Upper lobe of left lung (tissue), 6 donors: ENCODE results near the gene ZXDC. TPM values are rescaled to one million over a fixed set of nuclear protein-coding genes. Genes with fewer than 3 reads are reported as not detected.

Experiments
- ATAC-seq, 2 donors: fragments of 200-7000 bp; cut with Tn5 transposase; one replicate each; pipeline ENCODE4 v1.9.1; 2022; ENCODE audit warnings: mild to moderate bottlenecking in 2 of 2, moderate library complexity in 2 of 2; ENCODE audit not compliant: low FRiP score in 2 of 2
- DNase-seq, 2 donors: peaks; one replicate each; pipeline ENCODE4 v3.0.0-alpha.2; 2019 to 2020
- H3K27ac ChIP-seq, 4 donors: fragments of 200-600 bp; sonication (generic); one replicate each; pipeline ENCODE4 v1.5.1; 2016 to 2019
- H3K27me3 ChIP-seq, 4 donors: fragments of 200-600 bp; sonication (generic); one replicate each; pipeline ENCODE4 v1.5.1; 2017 to 2019
- H3K36me3 ChIP-seq, 4 donors: fragments of 200-600 bp; sonication (generic); one replicate each; pipeline ENCODE4 v1.5.1; 2016 to 2019
- H3K4me1 ChIP-seq, 4 donors: fragments of 200-600 bp; sonication (generic); one replicate each; pipeline ENCODE4 v1.5.1; 2018 to 2019
- H3K4me3 ChIP-seq, 4 donors: fragments of 200-600 bp; sonication (generic); one replicate each; pipeline ENCODE4 v1.5.1; 2017 to 2019; ENCODE audit warnings: mild to moderate bottlenecking in 2 of 4, moderate library complexity in 1 of 4
- H3K9me3 ChIP-seq, 4 donors: fragments of 200-600 bp; sonication (generic); one replicate each; pipeline ENCODE4 v1.5.1; 2018 to 2019
- CTCF ChIP-seq, 6 experiments: fragments of 450-650 bp in 4 of 6; fragments of 200-600 bp in 2 of 6; sonication (generic) in 2 of 6; IDR thresholded peaks; one replicate each; pipeline ENCODE4 v1.5.1; 2016 to 2019; ENCODE audit warnings: antibody characterized with exemption in 6 of 6
- EP300 ChIP-seq, 4 donors: sonication (generic); formaldehyde crosslinking; IDR thresholded peaks; one replicate each; pipeline ENCODE4 v1.5.1; 2017; ENCODE audit warnings: antibody characterized with exemption in 4 of 4, control low read depth in 2 of 4
- POLR2A ChIP-seq, 4 donors: fragments of 450-650 bp; IDR thresholded peaks; one replicate each; pipeline ENCODE4 v1.5.1; 2016 to 2017; ENCODE audit warnings: antibody characterized with exemption in 4 of 4, mild to moderate bottlenecking in 2 of 4
- POLR2AphosphoS5 ChIP-seq, 2 donors: sonication (generic); formaldehyde crosslinking; IDR thresholded peaks; one replicate each; pipeline ENCODE4 v1.5.1; 2017; ENCODE audit warnings: antibody characterized with exemption in 2 of 2
- WGBS, 2 donors: methylation state at CpG; one replicate each; pipeline ENCODE4 v1.1.5; 2017 to 2018; 5-methylcytosine and 5-hydroxymethylcytosine counted together
- total RNA-seq, 6 donors: library from RNA; depleted of rRNA in 4 of 6; stranded (reverse); fragments of >200 nt in 4 of 6; gene quantifications; one replicate each; pipeline versions ENCODE4 v1.1.0 to v1.2.1, GENCODE V29; 2016 to 2021
- donor health status: DM: no; HTN: no; CAD: no; lungs with moderate emphysema.
- donor health status: DM: no; HTN: yes; CAD: no; lungs with severe emphysema.

ZXDC gene
- total RNA-seq, 6 donors from 2014 or later: 35.9 to 112 (median 53.5) TPM

- TF ChIP-seq POLR2A (IDR thresholded peaks at IDR 0.05) (no peak), EP300 (IDR thresholded peaks at IDR 0.05) (no peak), CTCF (IDR thresholded peaks at IDR 0.05) (no peak), POLR2AphosphoS5 (IDR thresholded peaks at IDR 0.05) (no peak)
- Histone ChIP-seq H3K4me3 (no peak overlapping the region), H3K27ac (no peak overlapping the region), H3K9me3 (no peaks in the 10 kb centered on the region), H3K36me3 (peaks cover 7 to 70% (median 48%) of the 10 kb centered on the region in 4 donors), H3K4me1 (peaks cover 0 to 10% (median 0%) of the 10 kb centered on the region in 4 donors), H3K27me3 (no peaks in the 10 kb centered on the region)
- no peak for ATAC-seq
- no peak for DNase-seq
- 83 to 86% methylated on average over 9 of the region's 9 CpGs for WGBS, 2 donors
Observed at GRCh38 chr3:126450219-126450618, 25.5 kb downstream of the ZXDC start.

GRCh38 chr3:126449621-126450051, 26.1 kb downstream of the ZXDC start:
- Histone ChIP-seq H3K36me3 (peaks cover 7 to 64% (median 46%) of the 10 kb centered on the region in 4 donors), H3K27ac (no peak overlapping the region), H3K27me3 (no peaks in the 10 kb centered on the region), H3K4me1 (peaks cover 0 to 5% (median 0%) of the 10 kb centered on the region in 4 donors), H3K4me3 (no peak overlapping the region), H3K9me3 (no peaks in the 10 kb centered on the region)
- no peak for TF ChIP-seq POLR2AphosphoS5 (IDR thresholded peaks at IDR 0.05)
- TF ChIP-seq EP300 (IDR thresholded peaks at IDR 0.05): no peak
- no peak for TF ChIP-seq CTCF (IDR thresholded peaks at IDR 0.05)
- no peak for TF ChIP-seq POLR2A (IDR thresholded peaks at IDR 0.05)
- WGBS, 2 donors: 89 to 92% methylated on average over 11 of the region's 11 CpGs
- no peak for ATAC-seq
- no peak for DNase-seq

GRCh38 chr3:126448893-126449180, 26.9 kb downstream of the ZXDC start:
- no peak overlapping the region for H3K27ac ChIP-seq
- no peaks in the 10 kb centered on the region for H3K9me3 ChIP-seq
- H3K36me3 ChIP-seq: peaks cover 7 to 60% (median 46%) of the 10 kb centered on the region in 4 donors
- WGBS, 2 donors: 94 to 98% methylated on average over 4 to 8 of the region's 8 CpGs
- H3K4me3 ChIP-seq: no peak overlapping the region
- peaks cover 0 to 5% (median 0%) of the 10 kb centered on the region in 4 donors for H3K4me1 ChIP-seq
- DNase-seq (no peak), ATAC-seq (no peak)
- no peaks in the 10 kb centered on the region for H3K27me3 ChIP-seq
- no peak for TF ChIP-seq CTCF (IDR thresholded peaks at IDR 0.05)
- no peak for TF ChIP-seq POLR2AphosphoS5 (IDR thresholded peaks at IDR 0.05)

GRCh38 chr3:126448136-126448892, 27.4 kb downstream of the ZXDC start:
- peaks cover 0 to 5% (median 0%) of the 10 kb centered on the region in 4 donors for H3K4me1 ChIP-seq
- H3K36me3 ChIP-seq: peaks cover 7 to 56% (median 44%) of the 10 kb centered on the region in 4 donors
- no peaks in the 10 kb centered on the region for H3K9me3 ChIP-seq
- no peak for ATAC-seq
- no peak overlapping the region for H3K4me3 ChIP-seq
- 91 to 92% methylated on average over 16 to 17 of the region's 17 CpGs for WGBS, 2 donors
- no peak for TF ChIP-seq POLR2AphosphoS5 (IDR thresholded peaks at IDR 0.05)
- no peak for TF ChIP-seq CTCF (IDR thresholded peaks at IDR 0.05)
- TF ChIP-seq EP300 (IDR thresholded peaks at IDR 0.05): no peak
- no peak for TF ChIP-seq POLR2A (IDR thresholded peaks at IDR 0.05)
- H3K27ac ChIP-seq: no peak overlapping the region
- DNase-seq: no peak
- H3K27me3 ChIP-seq: no peaks in the 10 kb centered on the region
